ENCODE data around the gene ERC1.

GRCh38 chr12:1418144-1418543 lies 427.1 kb downstream of the ERC1 start:
- TF ChIP-seq POLR2A (IDR thresholded peaks at IDR 0.05; ENCODE audit: low read length): no peak
- no peak for TF ChIP-seq GATA1 (IDR thresholded peaks at IDR 0.05; ENCODE audit: low read depth, low read length)
